Measurements from ENCODE around the gene MARK1. TPM values are rescaled to one million over a fixed set of nuclear protein-coding genes. Genes with fewer than 3 reads are reported as not detected.

Gene MARK1
- total RNA-seq, 1 experiment from 2014 or later = 0.40 TPM

- Histone ChIP-seq H3K27me3 (ENCODE audit: low read length) (peaks cover 59% of the 10 kb centered on the region), H3K9me3 (ENCODE audit: low read length) (no peaks in the 10 kb centered on the region), H3K4me3 (ENCODE audit: low read length) (no peak overlapping the region), H2AFZ (ENCODE audit: low read length) (no peak overlapping the region), H3F3A (ENCODE audit: low read length, unreplicated experiment) (no peaks in the 10 kb centered on the region), H4K20me1 (ENCODE audit: low read length) (no peaks in the 10 kb centered on the region), H3K79me2 (ENCODE audit: low read length) (no peaks in the 10 kb centered on the region), H3K27ac (ENCODE audit: low read length) (no peak overlapping the region), H3K9ac (ENCODE audit: low read length) (no peak overlapping the region), H3K4me1 (ENCODE audit: insufficient read depth, low read length) (peaks cover 6% of the 10 kb centered on the region; the same call in 1 of the 2 replicates), H3K36me3 (ENCODE audit: low read depth, low read length) (no peaks in the 10 kb centered on the region), H3K9me2 (replicated peaks; ENCODE audit: low read length) (no peaks in the 10 kb centered on the region), H3K4me2 (ENCODE audit: low read length) (no peak overlapping the region)
- no peak for TF ChIP-seq EZH2 (IDR thresholded peaks at IDR 0.05; ENCODE audit: low read length, unreplicated experiment)
- TF ChIP-seq EZH2phosphoT487 (IDR thresholded peaks at IDR 0.05; ENCODE audit: borderline replicate concordance, low read length) = no peak
- TF ChIP-seq CTCF (conservative IDR thresholded peaks at IDR 0.05; ENCODE audit: low read depth, low read length) = no peak
- DNase-seq (no peak), ATAC-seq (no peak)
- BruUV-seq (replicated peaks) = no TSS peak
- ChIA-PET POLR2A (ENCODE audit: unreplicated experiment) (no interaction called here), CTCF (no interaction called here)
- intact Hi-C loops (cut with micrococcal nuclease) = no loop called here
Observed at GRCh38 chr1:220513834-220514233, 14.1 kb upstream of the MARK1 start.

DNA sequence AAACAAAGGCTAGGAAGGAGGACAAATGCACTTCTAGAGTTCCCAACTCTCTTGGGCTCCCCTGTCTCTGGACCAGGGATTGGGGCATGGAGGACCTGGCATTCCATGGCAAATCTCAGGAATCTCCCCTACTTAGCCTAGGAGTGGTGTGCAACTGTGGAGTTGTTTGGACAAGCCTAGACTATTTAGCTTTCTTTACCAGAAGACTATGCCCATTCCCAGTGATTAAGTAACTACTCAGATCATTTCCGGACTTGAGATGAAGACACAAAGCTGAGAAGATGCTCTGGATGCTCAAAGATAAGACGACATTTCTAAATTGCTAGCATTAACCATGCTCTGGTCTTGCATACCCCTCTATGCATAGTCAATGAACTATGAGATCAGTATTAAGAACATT is 13.7 kb upstream of the MARK1 start:
- Histone ChIP-seq H3K27me3 (ENCODE audit: low read length) (peaks cover 59% of the 10 kb centered on the region), H3F3A (ENCODE audit: low read length, unreplicated experiment) (no peaks in the 10 kb centered on the region), H3K4me1 (ENCODE audit: insufficient read depth, low read length) (peaks cover 6% of the 10 kb centered on the region; the same call in 1 of the 2 replicates), H3K4me3 (ENCODE audit: low read length) (no peak overlapping the region), H3K9ac (ENCODE audit: low read length) (no peak overlapping the region), H3K4me2 (ENCODE audit: low read length) (no peak overlapping the region), H4K20me1 (ENCODE audit: low read length) (no peaks in the 10 kb centered on the region), H3K36me3 (ENCODE audit: low read depth, low read length) (no peaks in the 10 kb centered on the region), H3K9me3 (ENCODE audit: low read length) (no peaks in the 10 kb centered on the region), H3K9me2 (replicated peaks; ENCODE audit: low read length) (no peaks in the 10 kb centered on the region), H2AFZ (ENCODE audit: low read length) (no peak overlapping the region), H3K79me2 (ENCODE audit: low read length) (no peaks in the 10 kb centered on the region), H3K27ac (ENCODE audit: low read length) (no peak overlapping the region)
- ChIA-PET CTCF (no interaction called here), POLR2A (ENCODE audit: unreplicated experiment) (no interaction called here)
- no TSS peak for BruUV-seq (replicated peaks)
- TF ChIP-seq EZH2phosphoT487 (IDR thresholded peaks at IDR 0.05; ENCODE audit: borderline replicate concordance, low read length) (no peak), EZH2 (IDR thresholded peaks at IDR 0.05; ENCODE audit: low read length, unreplicated experiment) (no peak)
- intact Hi-C loops (cut with micrococcal nuclease) = no loop called here
- DNase-seq = no peak
- ATAC-seq = no peak

GRCh38 chr1:220516014-220516721 is 11.8 kb upstream of the MARK1 start:
- H3K9ac ChIP-seq (ENCODE audit: low read length) = no peak overlapping the region
- ChIA-PET CTCF (no interaction called here), POLR2A (ENCODE audit: unreplicated experiment) (no interaction called here)
- no peaks in the 10 kb centered on the region for H3K9me2 ChIP-seq (replicated peaks; ENCODE audit: low read length)
- H4K20me1 ChIP-seq (ENCODE audit: low read length) = no peaks in the 10 kb centered on the region
- no peaks in the 10 kb centered on the region for H3K36me3 ChIP-seq (ENCODE audit: low read depth, low read length)
- no peak overlapping the region for H3K4me3 ChIP-seq (ENCODE audit: low read length)
- intact Hi-C loops (cut with micrococcal nuclease) = no loop called here
- BruUV-seq (replicated peaks) = no TSS peak
- TF ChIP-seq EZH2phosphoT487 (IDR thresholded peaks at IDR 0.05; ENCODE audit: borderline replicate concordance, low read length) = no peak
- no peak for TF ChIP-seq CTCF (conservative IDR thresholded peaks at IDR 0.05; ENCODE audit: low read depth, low read length)
- TF ChIP-seq EZH2 (IDR thresholded peaks at IDR 0.05; ENCODE audit: low read length, unreplicated experiment) = no peak
- peaks cover 66% of the 10 kb centered on the region for H3K27me3 ChIP-seq (ENCODE audit: low read length)
- no peaks in the 10 kb centered on the region for H3F3A ChIP-seq (ENCODE audit: low read length, unreplicated experiment)
- H3K9me3 ChIP-seq (ENCODE audit: low read length) = no peaks in the 10 kb centered on the region
- peaks cover 6% of the 10 kb centered on the region; the same call in 1 of the 2 replicates for H3K4me1 ChIP-seq (ENCODE audit: insufficient read depth, low read length)
- H3K27ac ChIP-seq (ENCODE audit: low read length) = no peak overlapping the region
- DNase-seq (no peak), ATAC-seq (no peak)
- H2AFZ ChIP-seq (ENCODE audit: low read length) = no peak overlapping the region
- H3K79me2 ChIP-seq (ENCODE audit: low read length) = no peaks in the 10 kb centered on the region
- H3K4me2 ChIP-seq (ENCODE audit: low read length) = no peak overlapping the region
